HFFc6 (cell line): ENCODE measurements around the gene TGM2. TPM values are rescaled to one million over a fixed set of nuclear protein-coding genes. Genes with fewer than 3 reads are reported as not detected.

Experiments
- DNase-seq: peaks from one replicate; pipeline ENCODE4 v3.0.0-alpha.2; 2018
- H3K27ac Mint-ChIP-seq: 2 replicates; pipeline ENCODE4 v1.8.0; 2020; ENCODE audit warnings: mild to moderate bottlenecking, mixed read lengths
- H3K27me3 Mint-ChIP-seq: 2 replicates; pipeline ENCODE4 v1.8.0; 2021; ENCODE audit warnings: mild to moderate bottlenecking, moderate library complexity, mixed read lengths; ENCODE audit not compliant: insufficient read depth
- H3K36me3 Mint-ChIP-seq: 2 replicates; pipeline ENCODE4 v1.8.0; 2021; ENCODE audit warnings: low read depth, mixed read lengths
- H3K4me1 Mint-ChIP-seq: 2 replicates; pipeline ENCODE4 v1.8.0; 2020; ENCODE audit warnings: low read depth, mixed read lengths
- H3K4me3 Mint-ChIP-seq: 2 replicates; pipeline ENCODE4 v1.8.0; 2020; ENCODE audit warnings: mild to moderate bottlenecking, moderate library complexity, mixed read lengths
- H3K9me3 Mint-ChIP-seq: 2 replicates; pipeline ENCODE4 v1.8.0; 2020; ENCODE audit warnings: mild to moderate bottlenecking, mixed read lengths
- total RNA-seq, 6 experiments: library from RNA; stranded (reverse); fragmentation: NEBNext Ultra II Directional; extraction: Animal tissue kit (Norgen Biotek cat#: 25700); gene quantifications; 2 replicates in 1 of 6; 3 replicates in 5 of 6; pipeline ENCODE4 v1.2.3, GENCODE V29; 2021
- TF ChIP-seq, protein P1 (sequence below): fragments of 200-600 bp; sonication (generic); IDR thresholded peaks from 2 replicates; pipeline ENCODE4 v1.5.0; 2021; ENCODE audit warnings: antibody characterized with exemption, mild to moderate bottlenecking

TGM2 gene
- total RNA-seq, 6 experiments from 2014 or later = 99.6 to 430 (median 111) TPM

DNA sequence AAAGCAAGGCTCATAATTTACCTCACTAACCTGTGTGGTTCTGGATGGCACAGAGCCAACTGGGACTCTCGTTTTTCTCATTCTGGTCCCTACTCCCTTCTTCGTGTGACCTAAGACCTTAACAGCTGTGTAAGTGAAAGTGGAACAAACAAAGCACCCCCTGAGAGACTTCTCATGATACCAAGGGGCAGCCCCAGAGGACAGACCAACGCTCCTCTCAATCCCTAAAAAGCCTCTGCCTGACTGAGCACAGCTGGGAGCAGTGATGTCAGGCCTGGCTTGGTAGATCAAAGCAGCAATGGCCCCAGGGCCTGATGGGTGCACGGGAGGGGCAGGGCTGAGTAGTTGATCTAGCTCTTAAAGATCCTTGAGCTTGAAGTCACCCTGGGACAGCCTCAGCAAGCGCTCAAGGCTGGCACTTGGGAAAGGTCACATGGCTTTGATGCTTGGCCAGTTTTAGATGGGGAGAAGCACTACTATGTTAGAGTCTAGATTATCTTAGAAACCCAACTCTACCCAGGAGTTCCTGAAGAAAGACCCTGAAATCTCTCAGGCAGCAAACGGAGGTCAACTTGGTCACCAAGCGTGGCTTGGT, 16.2 kb upstream of the TGM2 start:
- Mint-ChIP-seq H3K27ac (peak overlapping the region; percentile 65), H3K4me3 (no peak overlapping the region), H3K9me3 (no peaks in the 10 kb centered on the region), H3K36me3 (no peaks in the 10 kb centered on the region), H3K27me3 (peaks cover 2% of the 10 kb centered on the region), H3K4me1 (peaks cover 52% of the 10 kb centered on the region)
- TF ChIP-seq, protein P1, sequence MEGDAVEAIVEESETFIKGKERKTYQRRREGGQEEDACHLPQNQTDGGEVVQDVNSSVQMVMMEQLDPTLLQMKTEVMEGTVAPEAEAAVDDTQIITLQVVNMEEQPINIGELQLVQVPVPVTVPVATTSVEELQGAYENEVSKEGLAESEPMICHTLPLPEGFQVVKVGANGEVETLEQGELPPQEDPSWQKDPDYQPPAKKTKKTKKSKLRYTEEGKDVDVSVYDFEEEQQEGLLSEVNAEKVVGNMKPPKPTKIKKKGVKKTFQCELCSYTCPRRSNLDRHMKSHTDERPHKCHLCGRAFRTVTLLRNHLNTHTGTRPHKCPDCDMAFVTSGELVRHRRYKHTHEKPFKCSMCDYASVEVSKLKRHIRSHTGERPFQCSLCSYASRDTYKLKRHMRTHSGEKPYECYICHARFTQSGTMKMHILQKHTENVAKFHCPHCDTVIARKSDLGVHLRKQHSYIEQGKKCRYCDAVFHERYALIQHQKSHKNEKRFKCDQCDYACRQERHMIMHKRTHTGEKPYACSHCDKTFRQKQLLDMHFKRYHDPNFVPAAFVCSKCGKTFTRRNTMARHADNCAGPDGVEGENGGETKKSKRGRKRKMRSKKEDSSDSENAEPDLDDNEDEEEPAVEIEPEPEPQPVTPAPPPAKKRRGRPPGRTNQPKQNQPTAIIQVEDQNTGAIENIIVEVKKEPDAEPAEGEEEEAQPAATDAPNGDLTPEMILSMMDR = no peak
- DNase-seq = peak; percentile 47

DNA sequence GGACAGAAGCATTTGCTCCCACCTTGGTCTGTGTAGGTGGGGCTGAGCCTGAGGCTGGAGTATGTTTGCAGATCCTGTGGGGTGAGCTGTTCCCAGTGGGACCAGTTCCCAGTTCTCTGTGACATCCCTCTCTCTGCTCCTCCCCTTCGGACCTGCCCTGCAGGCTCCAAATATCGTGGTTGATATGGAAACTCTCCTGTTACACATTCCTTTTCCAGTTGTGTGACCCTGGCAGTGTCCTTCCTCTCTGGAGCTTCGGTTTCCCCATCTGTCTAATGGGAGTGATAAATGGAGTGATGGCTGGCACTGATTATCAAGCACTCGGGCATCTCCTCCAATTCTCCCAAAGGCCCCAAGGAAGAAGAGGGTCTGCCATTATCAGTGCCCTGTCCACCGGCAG, 15.7 kb upstream of the TGM2 start:
- Mint-ChIP-seq H3K27ac (peak overlapping the region; percentile 65), H3K4me3 (no peak overlapping the region), H3K9me3 (no peaks in the 10 kb centered on the region), H3K4me1 (peaks cover 51% of the 10 kb centered on the region), H3K27me3 (peaks cover 2% of the 10 kb centered on the region), H3K36me3 (no peaks in the 10 kb centered on the region)
- TF ChIP-seq, protein P1 = no peak
- peak; percentile 68 for DNase-seq

DNA sequence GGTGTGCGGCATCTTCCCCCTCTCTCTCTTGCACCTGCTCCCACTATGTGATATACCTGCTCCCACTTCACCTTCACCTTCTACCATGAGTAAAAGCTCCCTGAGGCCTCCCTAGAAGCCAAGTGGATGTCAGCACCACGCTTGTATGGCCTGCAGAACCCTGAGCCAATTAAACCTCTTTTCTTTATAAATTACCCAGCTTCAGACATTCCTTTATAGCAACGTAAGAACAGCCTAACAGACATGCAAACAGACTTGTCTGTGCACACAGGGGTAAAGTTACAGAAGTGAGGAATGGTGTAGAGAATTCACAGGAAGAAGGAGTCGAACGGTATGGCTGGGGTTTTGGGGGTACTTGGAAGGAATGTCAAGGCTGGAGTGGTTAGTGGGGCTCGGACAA, 14.8 kb upstream of the TGM2 start:
- Mint-ChIP-seq H3K4me1 (peaks cover 51% of the 10 kb centered on the region), H3K4me3 (no peak overlapping the region), H3K27ac (no peak overlapping the region), H3K27me3 (peaks cover 2% of the 10 kb centered on the region), H3K36me3 (no peaks in the 10 kb centered on the region), H3K9me3 (no peaks in the 10 kb centered on the region)
- no peak for DNase-seq
- TF ChIP-seq, protein P1 = no peak

DNA sequence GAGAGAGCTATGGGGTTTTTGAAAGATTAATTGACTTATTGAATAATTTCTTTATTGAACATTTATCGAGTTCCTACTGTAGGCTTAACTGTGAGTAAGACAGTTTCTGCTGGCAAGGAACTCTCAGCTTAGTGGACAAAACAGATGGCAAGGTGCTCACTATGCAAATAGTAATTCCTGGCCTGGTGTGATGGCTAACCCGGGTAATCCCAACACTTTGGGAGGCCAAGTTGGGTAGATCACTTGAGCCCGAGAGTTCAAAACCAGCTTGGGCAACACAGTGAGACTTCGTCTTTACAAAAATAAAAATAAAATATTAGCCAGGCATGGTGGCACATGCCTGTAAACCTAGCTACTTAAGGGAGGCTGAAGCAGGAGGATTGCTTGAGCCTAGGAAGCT, 13.5 kb upstream of the TGM2 start:
- Mint-ChIP-seq H3K4me1 (peaks cover 60% of the 10 kb centered on the region), H3K27ac (no peak overlapping the region), H3K4me3 (no peak overlapping the region), H3K9me3 (no peaks in the 10 kb centered on the region), H3K36me3 (no peaks in the 10 kb centered on the region), H3K27me3 (peaks cover 4% of the 10 kb centered on the region)
- no peak for DNase-seq
- TF ChIP-seq, protein P1 = no peak

DNA sequence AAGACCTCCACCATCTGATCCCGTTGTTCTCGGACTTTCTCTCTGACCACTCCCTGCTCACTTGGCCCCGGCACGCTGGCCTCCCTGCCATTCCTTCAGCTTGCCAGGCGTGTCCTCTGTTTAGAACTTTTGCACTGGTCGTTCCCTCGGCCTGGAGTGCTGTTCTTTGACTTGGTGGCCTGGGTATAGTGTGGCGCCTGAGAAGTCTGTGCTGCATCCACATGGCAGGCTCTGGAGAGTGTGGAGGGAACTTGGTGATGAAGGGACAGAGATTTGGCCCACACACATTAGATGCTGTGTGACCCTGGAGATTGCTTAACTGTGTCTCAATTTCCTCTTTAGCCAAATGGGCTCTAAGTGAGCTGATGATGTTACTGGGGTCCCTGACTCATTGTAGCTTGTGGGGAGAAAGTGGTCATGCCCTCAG, 13.0 kb upstream of the TGM2 start:
- H3K4me3 Mint-ChIP-seq = no peak overlapping the region
- H3K27ac Mint-ChIP-seq = no peak overlapping the region; the same call in 1 of the 2 replicates
- TF ChIP-seq, protein P1 = no peak
- no peak for DNase-seq
- no peaks in the 10 kb centered on the region for H3K9me3 Mint-ChIP-seq
- H3K4me1 Mint-ChIP-seq = peaks cover 66% of the 10 kb centered on the region
- peaks cover 4% of the 10 kb centered on the region for H3K27me3 Mint-ChIP-seq
- no peaks in the 10 kb centered on the region for H3K36me3 Mint-ChIP-seq
